DND-41 (cell line): Measurements from ENCODE around the gene NLGN1.
"Not testable (repeated sequence)": the region's sequence is repeated elsewhere in the genome, so short reads cannot be mapped to it uniquely, and the experiment has no call there.

Experiments used
- ATAC-seq: fragments of 200-7000 bp; cut with Tn5 transposase; 3 replicates; pipeline ENCODE4 v1.9.1; 2021; ENCODE audit warnings: low read depth; ENCODE audit not compliant: insufficient read depth
- DNase-seq: peaks from one replicate; pipeline ENCODE4 v3.0.0-alpha.2; 2020
- H2AFZ ChIP-seq: 2 replicates; pipeline ENCODE4 v1.6.0; 2012; ENCODE audit warnings: low read depth, low read length
- H3K27ac ChIP-seq: 2 replicates; pipeline ENCODE4 v1.5.1; 2012; ENCODE audit warnings: low read length, inconsistent platforms
- H3K27me3 ChIP-seq: fragments of 200-600 bp; sonication (generic); 2 replicates; pipeline ENCODE4 v1.6.0; 2012; ENCODE audit warnings: low read length, mild to moderate bottlenecking, inconsistent platforms; ENCODE audit not compliant: insufficient read depth, poor library complexity
- H3K36me3 ChIP-seq: 2 replicates; pipeline ENCODE4 v1.5.1; 2012; ENCODE audit warnings: low read length, inconsistent platforms; ENCODE audit not compliant: insufficient read depth
- H3K4me1 ChIP-seq: 2 replicates; pipeline ENCODE4 v1.5.1; 2012; ENCODE audit warnings: mild to moderate bottlenecking, low read length; ENCODE audit not compliant: insufficient read depth
- H3K4me2 ChIP-seq: 2 replicates; pipeline ENCODE4 v1.6.0; 2012; ENCODE audit warnings: mild to moderate bottlenecking, moderate library complexity, low read length, inconsistent platforms; ENCODE audit not compliant: insufficient read depth
- H3K4me3 ChIP-seq, 2 experiments: fragments of 200-600 bp in 1 of 2; shearing (Covaris generic) in 1 of 2; 2 replicates each; pipeline ENCODE4 v1.5.1; 2012 to 2016; ENCODE audit warnings: inconsistent platforms in 2 of 2, low read length in 2 of 2, mild to moderate bottlenecking in 2 of 2, low read depth in 1 of 2, moderate library complexity in 1 of 2
- H3K79me2 ChIP-seq: 2 replicates; pipeline ENCODE4 v1.6.0; 2012; ENCODE audit warnings: low read length, inconsistent platforms; ENCODE audit not compliant: insufficient read depth
- H3K9ac ChIP-seq: 2 replicates; pipeline ENCODE4 v1.6.0; 2012; ENCODE audit warnings: low read depth, mild to moderate bottlenecking, inconsistent platforms, low read length, moderate library complexity
- H3K9me3 ChIP-seq: 2 replicates; pipeline ENCODE4 v1.5.1; 2012; ENCODE audit warnings: low read length, moderate library complexity, mild to moderate bottlenecking, inconsistent platforms; ENCODE audit not compliant: insufficient read depth, severe bottlenecking
- H4K20me1 ChIP-seq: 2 replicates; pipeline ENCODE4 v1.6.0; 2012; ENCODE audit warnings: low read length; ENCODE audit not compliant: insufficient read depth
- CTCF ChIP-seq: IDR thresholded peaks from 2 replicates; pipeline ENCODE4 v1.5.1; 2012; ENCODE audit warnings: borderline replicate concordance, low read length, moderate library complexity, mild to moderate bottlenecking; ENCODE audit not compliant: poor library complexity, severe bottlenecking; ENCODE audit errors: extremely low read depth
- EZH2 ChIP-seq: IDR thresholded peaks from 3 replicates; pipeline ENCODE4 v1.6.1; 2012; ENCODE audit warnings: borderline replicate concordance, low read depth, mild to moderate bottlenecking, moderate library complexity, low read length, inconsistent platforms; ENCODE audit not compliant: severe bottlenecking

NLGN1 gene

GRCh38 chr3:173588556-173588955 lies 191.0 kb downstream of the NLGN1 start:
- TF ChIP-seq CTCF = no peak
- no peak for TF ChIP-seq EZH2
- H3K9me3 ChIP-seq = no peaks in the 10 kb centered on the region
- no peak overlapping the region for H2AFZ ChIP-seq
- no peak overlapping the region for H3K4me3 ChIP-seq
- H3K9ac ChIP-seq = no peak overlapping the region
- H3K4me1 ChIP-seq = no peaks in the 10 kb centered on the region
- no peaks in the 10 kb centered on the region for H4K20me1 ChIP-seq
- H3K27me3 ChIP-seq = no peaks in the 10 kb centered on the region
- no peak overlapping the region for H3K4me2 ChIP-seq
- no peak overlapping the region for H3K27ac ChIP-seq
- H3K36me3 ChIP-seq = no peaks in the 10 kb centered on the region
- DNase-seq (no peak), ATAC-seq (no peak)
- no peaks in the 10 kb centered on the region for H3K79me2 ChIP-seq

GRCh38 chr3:173589116-173589515 lies 191.6 kb downstream of the NLGN1 start:
- Histone ChIP-seq H3K36me3 (no peaks in the 10 kb centered on the region), H4K20me1 (no peaks in the 10 kb centered on the region), H3K4me3 (no peak overlapping the region), H3K9ac (no peak overlapping the region), H3K27me3 (no peaks in the 10 kb centered on the region), H3K9me3 (no peaks in the 10 kb centered on the region), H3K27ac (no peak overlapping the region), H3K79me2 (no peaks in the 10 kb centered on the region), H2AFZ (no peak overlapping the region), H3K4me1 (no peaks in the 10 kb centered on the region), H3K4me2 (no peak overlapping the region)
- no peak for TF ChIP-seq EZH2
- TF ChIP-seq CTCF = no peak
- no peak for DNase-seq
- no peak for ATAC-seq

GRCh38 chr3:173591401-173591800 lies 193.9 kb downstream of the NLGN1 start:
- Histone ChIP-seq H2AFZ (no peak overlapping the region), H3K27me3 (no peaks in the 10 kb centered on the region), H3K9me3 (no peaks in the 10 kb centered on the region), H3K36me3 (no peaks in the 10 kb centered on the region), H3K27ac (no peak overlapping the region), H4K20me1 (no peaks in the 10 kb centered on the region), H3K4me2 (no peak overlapping the region), H3K4me3 (no peak overlapping the region), H3K79me2 (no peaks in the 10 kb centered on the region), H3K9ac (no peak overlapping the region), H3K4me1 (no peaks in the 10 kb centered on the region)
- DNase-seq = no peak
- TF ChIP-seq EZH2 = no peak
- no peak for TF ChIP-seq CTCF
- ATAC-seq = no peak

- not testable (repeated sequence) for H3K9me3 ChIP-seq, DNase-seq, H3K9ac ChIP-seq, H3K27ac ChIP-seq, H3K4me3 ChIP-seq, H4K20me1 ChIP-seq, H3K4me2 ChIP-seq, H3K27me3 ChIP-seq, H2AFZ ChIP-seq, H3K36me3 ChIP-seq, H3K79me2 ChIP-seq, H3K4me1 ChIP-seq, ATAC-seq
Observed at GRCh38 chr3:173594881-173595280, 197.3 kb downstream of the NLGN1 start.
